Neural cell (in vitro differentiated cells): Measurements from ENCODE around the gene COP1. TPM values are rescaled to one million over a fixed set of nuclear protein-coding genes. Genes with fewer than 3 reads are reported as not detected.

ENCODE experiments used
- H2AFZ ChIP-seq: fragments of 200-600, 300-800 bp; sonication (generic), shearing (Covaris generic); 2 replicates; pipeline ENCODE4 v1.6.0; 2014; ENCODE audit warnings: low read depth, mild to moderate bottlenecking, antibody characterized with exemption, low read length, moderate library complexity
- H3F3A ChIP-seq: fragments of 200-600 bp; shearing (Covaris generic); 2 replicates; pipeline ENCODE4 v1.6.1; 2016; ENCODE audit warnings: mild to moderate bottlenecking, moderate library complexity, mixed read lengths, antibody characterized with exemption, low read length; ENCODE audit not compliant: insufficient read depth, poor library complexity, severe bottlenecking
- H3K27ac ChIP-seq: fragments of 200-600, 300-800 bp; sonication (generic), shearing (Covaris generic); 2 replicates; pipeline ENCODE4 v1.5.1; 2014; ENCODE audit warnings: mild to moderate bottlenecking, low read length, moderate library complexity
- H3K27me3 ChIP-seq: fragments of 300-800, 200-600 bp; sonication (generic), shearing (Covaris generic); 2 replicates; pipeline ENCODE4 v1.6.0; 2014; ENCODE audit warnings: mild to moderate bottlenecking, low read depth, low read length, moderate library complexity; ENCODE audit not compliant: insufficient read depth
- H3K36me3 ChIP-seq: fragments of 300-800, 200-600 bp; sonication (generic), shearing (Covaris generic); 2 replicates; pipeline ENCODE4 v1.5.1; 2014; ENCODE audit warnings: mild to moderate bottlenecking, antibody characterized with exemption, low read length, moderate library complexity; ENCODE audit not compliant: insufficient read depth
- H3K4me2 ChIP-seq: fragments of 300-800, 200-600 bp; sonication (generic), shearing (Covaris generic); 2 replicates; pipeline ENCODE4 v1.6.0; 2014; ENCODE audit warnings: mild to moderate bottlenecking, low read length
- H3K4me3 ChIP-seq: fragments of 300-800, 200-600 bp; sonication (generic), shearing (Covaris generic); 2 replicates; pipeline ENCODE4 v1.5.1; 2014; ENCODE audit warnings: mild to moderate bottlenecking, low read length, moderate library complexity
- H3K79me2 ChIP-seq: fragments of 200-600 bp; shearing (Covaris generic); replicated peaks from 2 replicates; pipeline ENCODE4 v1.6.0; 2014; ENCODE audit warnings: mild to moderate bottlenecking, low read length, moderate library complexity; ENCODE audit not compliant: insufficient read depth
- H3K9ac ChIP-seq: fragments of 300-800, 200-600 bp; sonication (generic), shearing (Covaris generic); 2 replicates; pipeline ENCODE4 v1.6.1; 2016; ENCODE audit warnings: mild to moderate bottlenecking, low read length, mixed read lengths
- H3K9me2 ChIP-seq: fragments of 200-600 bp; shearing (Covaris generic); 2 replicates; pipeline ENCODE4 v1.6.1; 2016; ENCODE audit warnings: mild to moderate bottlenecking, low read length, mixed read lengths; ENCODE audit not compliant: insufficient read depth
- H3K9me3 ChIP-seq: fragments of 200-600, 300-800 bp; sonication (generic), shearing (Covaris generic); 2 replicates; pipeline ENCODE4 v1.6.1; 2016; ENCODE audit warnings: mild to moderate bottlenecking, mixed run types, low read length, moderate library complexity, mixed read lengths
- H4K20me1 ChIP-seq: fragments of 200-600 bp; shearing (Covaris generic); 2 replicates; pipeline ENCODE4 v1.6.1; 2016; ENCODE audit warnings: mild to moderate bottlenecking, mixed run types; ENCODE audit not compliant: insufficient read depth
- CTCF ChIP-seq: fragments of 450-650 bp; IDR thresholded peaks from 2 replicates; pipeline ENCODE4 v1.5.1; 2014; ENCODE audit warnings: antibody characterized with exemption, mild to moderate bottlenecking, moderate library complexity; ENCODE audit not compliant: poor library complexity, severe bottlenecking
- EP300 ChIP-seq: fragments of 450-650 bp; conservative IDR thresholded peaks from 2 replicates; pipeline ENCODE4 v1.6.1; 2014; ENCODE audit warnings: antibody characterized with exemption, mild to moderate bottlenecking, moderate library complexity; ENCODE audit not compliant: poor library complexity, severe bottlenecking
- EZH2 ChIP-seq: fragments of 200-600, 300-800 bp; shearing (Covaris generic), sonication (generic); IDR thresholded peaks from 2 replicates; pipeline ENCODE4 v1.6.1; 2014; ENCODE audit warnings: antibody characterized with exemption, low read length, borderline replicate concordance, mild to moderate bottlenecking; ENCODE audit not compliant: insufficient read depth, poor library complexity, severe bottlenecking
- MXI1 ChIP-seq: fragments of 450-650 bp; conservative IDR thresholded peaks from 2 replicates; pipeline ENCODE4 v1.6.1; 2014; ENCODE audit warnings: antibody characterized with exemption, mild to moderate bottlenecking; ENCODE audit not compliant: poor library complexity, severe bottlenecking
- POLR2AphosphoS5 ChIP-seq: IDR thresholded peaks from 2 replicates; pipeline ENCODE4 v1.6.1; 2012
- RAD21 ChIP-seq: fragments of 450-650 bp; conservative IDR thresholded peaks from 2 replicates; pipeline ENCODE4 v1.6.1; 2014; ENCODE audit warnings: antibody characterized with exemption, mild to moderate bottlenecking, moderate library complexity
- REST ChIP-seq: IDR thresholded peaks from 2 replicates; pipeline ENCODE4 v1.6.1; 2012; ENCODE audit warnings: borderline replicate concordance
- SMC3 ChIP-seq: fragments of 450-650 bp; conservative IDR thresholded peaks from 2 replicates; pipeline ENCODE4 v1.6.1; 2014; ENCODE audit warnings: antibody characterized with exemption, mild to moderate bottlenecking, moderate library complexity; ENCODE audit not compliant: poor library complexity
- TAF1 ChIP-seq: IDR thresholded peaks from 2 replicates; pipeline ENCODE4 v1.6.1; 2012; ENCODE audit warnings: low read depth
- polyA plus RNA-seq: library from polyadenylated mRNA; depleted of rRNA; stranded (reverse); fragments of >200 nt; gene quantifications from 2 replicates; pipeline ENCODE4 v1.2.3, GENCODE V29; 2014

The COP1 gene
- polyA plus RNA-seq, 1 donor from 2014 or later = 72.3 TPM

GRCh38 chr1:176178316-176178715, 28.8 kb downstream of the COP1 start:
- Histone ChIP-seq H3K4me2 (no peak overlapping the region), H3K36me3 (peaks cover 10% of the 10 kb centered on the region), H3F3A (no peaks in the 10 kb centered on the region), H3K9me2 (no peaks in the 10 kb centered on the region), H3K79me2 (peaks cover 31% of the 10 kb centered on the region), H3K27me3 (no peaks in the 10 kb centered on the region), H3K9ac (no peak overlapping the region), H3K27ac (no peak overlapping the region), H4K20me1 (no peaks in the 10 kb centered on the region), H3K9me3 (no peaks in the 10 kb centered on the region), H2AFZ (no peak overlapping the region), H3K4me3 (no peak overlapping the region)
- TF ChIP-seq SMC3 = no peak
- no peak for TF ChIP-seq REST
- no peak for TF ChIP-seq EZH2
- no peak for TF ChIP-seq POLR2AphosphoS5
- TF ChIP-seq TAF1 = no peak
- no peak for TF ChIP-seq CTCF
- no peak for TF ChIP-seq MXI1
- TF ChIP-seq RAD21 = no peak
- TF ChIP-seq EP300 = no peak

GRCh38 chr1:176177764-176178163, 29.3 kb downstream of the COP1 start:
- Histone ChIP-seq H3K27me3 (no peaks in the 10 kb centered on the region), H3K9me3 (no peaks in the 10 kb centered on the region), H3K4me3 (no peak overlapping the region), H3K27ac (no peak overlapping the region), H3F3A (no peaks in the 10 kb centered on the region), H3K9me2 (no peaks in the 10 kb centered on the region), H2AFZ (no peak overlapping the region), H4K20me1 (no peaks in the 10 kb centered on the region), H3K36me3 (peaks cover 11% of the 10 kb centered on the region), H3K4me2 (no peak overlapping the region), H3K79me2 (peaks cover 31% of the 10 kb centered on the region), H3K9ac (no peak overlapping the region)
- TF ChIP-seq REST (no peak), TAF1 (no peak), MXI1 (no peak), EZH2 (no peak), SMC3 (no peak), CTCF (no peak), POLR2AphosphoS5 (no peak), EP300 (no peak), RAD21 (no peak)
